ENCODE results near the gene CAD.

The CAD gene

DNA sequence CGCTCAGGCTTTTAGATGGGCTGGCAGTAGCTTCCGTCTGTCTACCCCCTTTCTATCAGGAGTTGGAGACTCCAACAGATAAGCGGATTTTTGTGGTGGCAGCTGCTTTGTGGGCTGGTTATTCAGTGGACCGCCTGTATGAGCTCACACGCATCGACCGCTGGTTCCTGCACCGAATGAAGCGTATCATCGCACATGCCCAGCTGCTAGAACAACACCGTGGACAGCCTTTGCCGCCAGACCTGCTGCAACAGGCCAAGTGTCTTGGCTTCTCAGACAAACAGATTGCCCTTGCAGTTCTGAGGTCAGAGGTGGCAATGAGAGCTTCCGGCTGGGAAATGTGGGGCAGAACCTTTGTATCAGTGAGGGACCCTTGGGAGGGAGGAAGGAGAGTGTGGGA lies 14.8 kb downstream of the CAD start:
- no peak for DNase-seq

DNA sequence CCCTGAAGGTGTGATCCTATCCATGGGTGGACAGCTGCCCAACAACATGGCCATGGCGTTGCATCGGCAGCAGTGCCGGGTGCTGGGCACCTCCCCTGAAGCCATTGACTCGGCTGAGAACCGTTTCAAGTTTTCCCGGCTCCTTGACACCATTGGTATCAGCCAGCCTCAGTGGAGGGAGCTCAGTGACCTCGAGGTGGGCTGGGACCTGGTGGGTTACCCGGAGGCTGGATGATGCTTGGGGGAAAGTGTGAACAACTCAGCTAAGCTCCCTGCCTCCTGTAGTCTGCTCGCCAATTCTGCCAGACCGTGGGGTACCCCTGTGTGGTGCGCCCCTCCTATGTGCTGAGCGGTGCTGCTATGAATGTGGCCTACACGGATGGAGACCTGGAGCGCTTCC lies 16.2 kb downstream of the CAD start:
- no peak for DNase-seq

DNA sequence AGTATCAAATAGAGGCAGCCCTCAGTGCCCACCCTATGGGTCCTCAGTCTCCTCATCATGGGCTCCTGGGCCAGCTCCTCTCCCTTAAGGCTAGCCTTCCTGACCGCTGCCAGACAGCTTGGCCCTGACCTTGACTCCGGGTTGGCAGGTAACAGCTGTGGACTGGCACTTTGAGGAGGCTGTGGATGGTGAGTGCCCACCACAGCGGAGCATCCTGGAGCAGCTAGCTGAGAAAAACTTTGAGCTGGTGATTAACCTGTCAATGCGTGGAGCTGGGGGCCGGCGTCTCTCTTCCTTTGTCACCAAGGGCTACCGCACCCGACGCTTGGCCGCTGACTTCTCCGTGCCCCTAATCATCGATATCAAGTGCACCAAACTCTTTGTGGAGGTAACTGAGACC lies 19.0 kb downstream of the CAD start:
- no peak for DNase-seq

DNA sequence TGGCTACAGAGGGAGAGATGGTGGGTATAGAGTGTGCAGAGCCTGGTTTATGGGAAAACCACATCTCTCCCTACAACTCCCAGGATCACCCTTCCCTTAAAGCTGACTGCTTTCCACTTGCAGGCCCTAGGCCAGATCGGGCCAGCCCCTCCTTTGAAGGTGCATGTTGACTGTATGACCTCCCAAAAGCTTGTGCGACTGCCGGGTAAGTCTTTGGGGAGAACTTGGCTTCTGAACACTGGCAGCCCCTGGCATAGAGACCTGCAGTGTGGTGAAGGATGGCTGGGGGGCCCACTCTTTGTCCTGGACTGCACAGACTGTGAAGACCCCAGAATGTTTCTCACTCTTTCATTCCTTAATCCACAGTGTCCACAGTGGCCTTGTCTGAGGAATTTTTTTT lies 19.5 kb downstream of the CAD start:
- DNase-seq = no peak

DNA sequence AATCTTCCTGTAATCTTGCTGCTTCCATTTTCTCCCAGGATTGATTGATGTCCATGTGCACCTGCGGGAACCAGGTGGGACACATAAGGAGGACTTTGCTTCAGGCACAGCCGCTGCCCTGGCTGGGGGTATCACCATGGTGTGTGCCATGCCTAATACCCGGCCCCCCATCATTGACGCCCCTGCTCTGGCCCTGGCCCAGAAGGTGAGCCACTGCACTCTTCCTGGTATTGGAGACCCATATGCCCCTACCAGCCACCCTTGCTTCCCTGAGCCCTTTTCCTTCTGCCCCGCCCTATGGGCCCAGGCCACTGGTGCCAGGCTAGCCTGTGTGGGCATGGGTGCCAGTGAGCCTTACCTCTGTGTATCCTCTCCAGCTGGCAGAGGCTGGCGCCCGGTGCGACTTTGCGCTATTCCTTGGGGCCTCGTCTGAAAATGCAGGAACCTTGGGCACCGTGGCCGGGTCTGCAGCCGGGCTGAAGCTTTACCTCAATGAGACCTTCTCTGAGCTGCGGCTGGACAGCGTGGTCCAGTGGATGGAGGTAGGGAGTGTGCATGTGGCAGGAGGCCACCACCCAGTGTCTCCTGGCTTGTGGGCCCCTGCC lies 20.3 kb downstream of the CAD start:
- DNase-seq = no peak

DNA sequence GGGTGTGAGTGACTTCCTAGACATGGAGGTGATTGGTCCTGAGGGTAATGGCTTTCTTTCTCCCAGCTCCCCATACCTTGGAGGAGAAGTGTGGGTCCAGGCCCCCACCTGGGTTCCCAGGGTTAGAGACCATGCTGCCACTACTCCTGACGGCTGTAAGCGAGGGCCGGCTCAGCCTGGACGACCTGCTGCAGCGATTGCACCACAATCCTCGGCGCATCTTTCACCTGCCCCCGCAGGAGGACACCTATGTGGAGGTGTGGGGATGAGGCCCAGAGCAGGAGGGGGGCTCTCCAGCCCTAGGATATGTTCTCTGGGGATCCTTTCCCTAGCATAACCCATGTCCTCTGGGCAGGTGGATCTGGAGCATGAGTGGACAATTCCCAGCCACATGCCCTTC lies 21.8 kb downstream of the CAD start:
- DNase-seq = no peak

DNA sequence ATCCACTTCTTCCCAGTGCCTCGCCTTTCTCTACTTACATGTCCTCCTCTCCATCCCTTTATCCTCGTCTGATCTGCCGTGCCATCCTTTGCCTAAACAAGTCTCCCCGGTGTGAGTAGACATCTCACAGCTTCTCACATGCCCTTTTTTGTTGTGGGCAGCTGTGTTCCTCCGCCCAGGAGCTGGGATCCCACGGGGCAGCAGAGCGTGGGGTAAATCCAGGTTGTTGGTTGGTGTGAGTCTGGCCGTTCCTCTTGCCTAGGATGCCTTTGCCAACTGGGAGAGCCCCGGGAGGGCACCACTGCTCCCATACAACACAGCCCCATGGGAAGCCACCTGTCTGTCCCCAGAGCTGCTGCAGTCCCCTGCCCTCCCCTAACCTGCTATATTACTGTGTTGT lies 23.2 kb downstream of the CAD start:
- no peak for DNase-seq

DNA sequence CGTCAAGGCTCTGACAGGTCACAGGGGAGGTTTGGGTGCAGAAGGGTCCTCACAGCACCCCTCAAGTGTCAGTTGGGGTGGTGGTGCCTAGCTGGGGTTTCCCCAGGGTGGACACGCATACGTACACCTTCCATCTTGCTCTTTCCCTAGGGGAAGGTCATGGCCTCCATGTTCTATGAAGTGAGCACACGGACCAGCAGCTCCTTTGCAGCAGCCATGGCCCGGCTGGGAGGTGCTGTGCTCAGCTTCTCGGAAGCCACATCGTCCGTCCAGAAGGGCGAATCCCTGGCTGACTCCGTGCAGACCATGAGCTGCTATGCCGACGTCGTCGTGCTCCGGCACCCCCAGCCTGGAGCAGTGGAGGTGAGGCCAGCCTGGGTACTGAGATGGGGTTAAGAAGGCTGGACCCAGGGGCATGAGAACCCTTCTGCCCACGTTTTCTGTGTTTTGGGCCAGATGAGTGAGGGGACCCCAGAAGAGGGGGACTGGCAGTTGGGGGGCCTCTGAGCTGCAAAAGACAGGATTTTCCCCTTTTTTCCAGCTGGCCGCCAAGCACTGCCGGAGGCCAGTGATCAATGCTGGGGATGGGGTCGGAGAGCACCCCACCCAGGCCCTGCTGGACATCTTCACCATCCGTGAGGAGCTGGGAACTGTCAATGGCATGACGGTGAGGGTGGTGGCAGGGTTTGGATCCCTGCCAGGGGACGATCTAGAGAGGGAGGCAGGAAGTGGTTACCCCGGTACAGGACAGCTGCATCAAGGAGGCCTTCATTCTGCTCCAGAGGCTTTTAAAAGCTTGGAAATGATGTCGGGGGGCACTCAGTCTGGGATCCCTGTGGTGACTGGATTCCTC lies 24.8 kb downstream of the CAD start:
- no peak for DNase-seq

DNA sequence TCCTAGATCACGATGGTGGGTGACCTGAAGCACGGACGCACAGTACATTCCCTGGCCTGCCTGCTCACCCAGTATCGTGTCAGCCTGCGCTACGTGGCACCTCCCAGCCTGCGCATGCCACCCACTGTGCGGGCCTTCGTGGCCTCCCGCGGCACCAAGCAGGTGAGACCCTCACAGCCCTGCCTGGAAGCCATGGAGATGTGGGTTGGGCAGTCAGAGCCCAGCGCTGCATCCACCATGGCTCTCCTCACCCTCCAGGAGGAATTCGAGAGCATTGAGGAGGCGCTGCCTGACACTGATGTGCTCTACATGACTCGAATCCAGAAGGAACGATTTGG lies 25.4 kb downstream of the CAD start:
- no peak for DNase-seq

DNA sequence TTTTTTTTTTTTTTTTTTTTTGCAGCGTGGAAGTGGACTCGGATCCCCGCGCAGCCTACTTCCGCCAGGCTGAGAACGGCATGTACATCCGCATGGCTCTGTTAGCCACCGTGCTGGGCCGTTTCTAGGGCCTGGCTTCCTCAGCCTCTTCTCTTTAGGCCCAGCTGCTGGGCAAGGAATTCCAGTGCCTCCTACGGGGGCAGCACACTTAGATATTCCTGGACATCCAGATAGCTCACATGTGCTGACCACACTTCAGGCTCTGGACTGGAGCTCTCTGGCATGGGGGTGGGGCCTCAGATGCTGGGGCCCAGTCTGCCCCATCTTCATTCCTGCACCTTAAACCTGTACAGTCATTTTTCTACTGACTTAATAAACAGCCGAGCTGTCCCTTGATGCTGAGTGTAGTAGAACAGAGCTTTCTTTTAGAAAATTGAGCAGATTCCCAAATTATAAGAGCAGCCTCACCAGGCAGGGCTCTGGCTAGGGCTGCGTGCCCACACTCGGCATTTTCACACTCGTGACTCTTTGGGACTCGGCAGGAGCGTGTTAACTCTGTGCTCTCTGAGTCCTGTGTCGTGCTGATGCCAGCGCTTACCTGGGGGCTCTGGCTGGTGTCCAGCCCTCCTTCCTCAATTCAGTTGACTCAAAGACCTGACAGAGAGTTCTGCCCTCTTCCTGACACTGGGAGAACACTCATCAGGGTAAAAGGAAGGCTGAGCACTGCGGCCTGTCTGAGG lies 26.4 kb downstream of the CAD start:
- DNase-seq = no peak

DNA sequence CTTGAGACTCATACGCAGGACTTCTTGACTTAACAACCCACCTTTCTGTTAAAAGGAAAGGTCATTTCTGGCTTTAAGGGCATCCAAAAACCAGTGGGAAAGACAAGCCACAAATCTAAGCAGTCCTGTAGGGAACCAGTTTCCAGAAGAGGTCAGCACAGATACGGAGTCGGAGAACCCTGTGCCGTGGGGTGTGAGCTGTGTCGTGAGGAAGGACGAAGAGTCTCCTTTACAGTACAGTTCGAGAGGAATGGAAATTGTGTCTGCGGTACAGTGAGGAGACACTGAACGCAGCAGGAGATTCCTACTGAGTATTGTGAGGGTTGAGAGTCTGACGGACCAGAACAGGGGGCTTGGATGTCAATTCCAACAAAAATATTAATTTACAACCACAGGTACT lies 27.9 kb downstream of the CAD start:
- no peak for DNase-seq

DNA sequence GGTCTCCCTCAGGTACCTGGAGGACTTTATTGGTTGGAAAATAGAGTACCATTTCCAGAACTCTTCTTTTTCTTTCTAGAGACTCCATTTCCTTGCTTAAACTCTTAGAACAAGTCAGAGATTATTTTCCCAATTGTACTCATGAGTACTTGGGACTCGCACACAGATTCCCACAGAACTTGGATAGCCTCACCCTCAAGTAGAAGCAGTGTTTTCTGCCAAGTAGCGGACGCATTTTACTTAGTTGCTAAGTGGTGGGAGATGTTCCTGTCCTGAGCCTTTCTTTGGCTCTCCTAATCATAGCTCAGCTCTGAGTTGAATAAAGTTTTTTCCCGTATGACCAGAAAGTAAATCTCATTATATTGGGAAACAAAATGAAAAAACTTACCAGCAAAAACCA lies 28.5 kb downstream of the CAD start:
- no peak for DNase-seq

DNA sequence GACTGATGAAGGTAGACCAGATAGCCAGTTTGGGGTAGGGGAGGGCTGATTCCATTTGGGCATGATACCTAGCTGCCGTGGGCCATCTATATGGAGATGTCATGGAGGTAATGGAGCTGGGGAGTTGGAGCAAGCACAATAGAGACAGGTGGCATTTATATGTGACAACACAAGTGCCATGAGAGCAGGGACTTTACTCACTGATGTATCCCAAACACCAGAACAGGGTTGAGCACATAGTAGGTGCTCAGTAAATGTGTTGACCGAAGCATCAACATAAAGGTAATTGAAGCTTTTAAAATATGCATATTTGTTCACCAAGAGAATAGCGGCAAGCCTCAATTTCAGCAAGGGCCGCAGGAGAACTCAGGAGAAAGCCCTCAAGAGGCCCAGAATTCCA lies 30.7 kb downstream of the CAD start:
- no peak for DNase-seq

DNA sequence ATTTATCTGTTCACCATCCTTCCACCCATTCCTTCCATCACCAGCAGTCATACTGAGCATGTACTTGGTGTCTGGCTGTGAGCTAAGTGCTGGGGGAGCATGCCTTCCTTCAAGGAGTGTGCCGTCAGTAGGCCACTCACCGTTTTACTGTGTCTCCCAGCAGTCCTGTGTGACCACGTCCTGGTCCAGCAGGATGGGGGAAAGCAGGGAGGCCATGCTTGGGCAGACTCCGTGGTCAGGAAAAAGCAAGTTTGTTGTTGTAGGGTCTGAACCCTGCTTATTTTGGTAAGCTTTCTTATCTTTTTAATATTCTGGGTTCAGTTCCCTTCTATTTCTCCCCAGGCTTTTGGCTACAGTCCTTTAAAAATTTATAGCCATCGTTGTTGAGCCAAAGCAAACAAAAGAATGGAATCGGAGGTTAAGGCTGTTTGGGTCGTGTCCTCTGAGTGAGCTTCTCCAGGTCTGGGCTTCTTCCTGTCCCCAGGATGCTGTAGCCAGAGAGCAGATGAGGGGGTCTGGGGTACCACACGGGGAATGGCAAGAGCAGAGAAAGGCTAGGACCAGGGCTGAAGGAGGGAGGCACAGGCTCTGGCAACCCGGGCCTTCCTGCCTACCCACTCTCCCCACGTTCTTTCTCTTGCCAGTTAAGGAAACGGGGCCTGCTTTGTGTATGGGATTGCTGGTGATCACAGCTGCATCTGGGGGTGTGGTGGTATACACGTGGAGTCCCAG lies 32.2 kb downstream of the CAD start:
- DNase-seq = no peak

DNA sequence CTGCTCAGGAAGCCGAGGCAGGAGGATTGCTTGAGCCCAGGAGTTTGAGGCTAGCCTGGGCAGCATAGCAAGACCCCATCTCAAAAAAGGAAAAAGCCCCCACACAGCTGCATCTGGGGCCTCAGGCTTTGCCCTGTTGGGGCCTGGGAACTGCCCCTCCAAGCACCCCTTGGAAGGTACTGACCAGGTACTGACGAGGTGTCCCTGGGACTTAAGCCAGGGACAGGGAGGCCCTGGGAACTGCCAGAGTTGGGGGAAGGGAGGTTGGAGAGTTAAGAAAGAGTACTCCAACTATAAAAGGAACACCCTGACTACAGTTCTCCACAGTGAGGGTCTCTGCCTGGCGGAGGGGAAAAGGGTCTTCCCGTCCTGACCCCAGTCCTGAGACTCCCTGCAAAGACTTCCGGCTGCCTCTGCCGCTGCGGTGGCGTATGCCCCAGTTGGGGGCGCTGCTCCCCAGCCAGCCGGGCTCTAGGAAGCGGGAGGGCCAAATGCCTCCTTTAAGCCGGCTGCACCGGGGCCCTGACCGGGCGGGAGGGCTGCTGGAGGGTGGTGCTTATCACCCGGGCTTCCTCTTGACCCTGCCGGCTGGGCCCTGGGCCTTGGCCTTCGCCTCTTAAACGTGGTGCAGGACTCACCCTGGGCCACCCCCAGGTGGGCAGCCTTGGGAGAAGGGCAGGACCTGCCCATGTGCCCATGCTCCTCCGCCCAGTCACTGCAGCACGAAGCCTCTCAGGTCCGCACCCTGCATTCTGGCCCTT lies 32.9 kb downstream of the CAD start:
- DNase-seq = peak; percentile 40 to 70

DNA sequence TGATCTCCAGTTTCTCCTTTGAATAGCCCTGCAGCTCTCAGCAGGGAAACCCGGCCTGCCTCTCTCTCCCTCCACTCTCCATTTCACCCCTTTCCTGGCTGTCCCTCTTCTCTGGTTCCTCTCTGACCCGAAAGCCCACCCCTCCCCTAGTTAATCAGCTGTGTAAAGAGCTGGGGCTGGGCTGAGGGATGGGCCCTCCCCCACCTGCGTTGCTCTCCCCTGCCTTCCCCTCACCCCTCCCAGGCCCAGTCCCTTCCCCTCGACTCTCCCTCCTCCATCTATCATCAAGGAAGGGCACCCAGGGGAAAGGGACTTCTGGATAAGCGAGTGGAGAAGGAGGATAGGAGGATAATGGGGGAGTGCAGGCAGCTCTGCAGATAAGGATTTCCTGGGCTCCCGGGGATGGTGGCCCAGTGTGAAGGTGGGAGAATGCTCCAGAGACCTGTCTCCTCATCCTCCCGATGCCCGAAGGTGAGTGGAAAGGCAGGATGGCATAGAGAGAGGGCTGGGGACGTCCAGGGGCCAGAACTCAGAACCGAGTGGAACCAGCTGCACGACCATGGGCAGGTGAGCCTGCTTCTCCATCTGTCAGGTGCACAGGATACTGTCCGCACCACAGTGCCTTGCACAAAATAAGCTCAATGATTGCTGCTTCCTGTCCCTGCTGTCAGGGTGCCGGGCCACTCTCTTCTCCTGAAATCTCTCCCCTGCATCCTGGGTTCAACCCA lies 33.6 kb downstream of the CAD start:
- DNase-seq = no peak

DNA sequence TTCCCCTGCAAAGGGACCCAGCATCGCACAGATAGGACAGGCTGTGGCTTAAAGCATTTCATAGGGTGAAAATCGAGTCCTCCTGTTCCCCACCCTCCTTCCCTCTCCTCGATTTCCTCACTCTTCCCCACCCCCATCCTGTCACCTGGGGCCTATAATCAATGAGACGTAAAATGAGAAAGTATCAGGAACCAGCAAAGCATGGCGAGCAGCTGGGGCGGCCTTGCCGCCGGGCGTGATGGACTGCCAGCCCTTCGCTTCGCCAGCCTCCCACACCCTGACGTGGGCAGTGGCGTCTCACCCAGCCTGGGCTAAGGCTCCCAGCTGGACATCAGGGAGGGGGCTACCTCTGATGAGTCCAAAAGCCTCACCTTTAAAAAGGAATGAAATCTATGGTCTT lies 34.6 kb downstream of the CAD start:
- DNase-seq = no peak

DNA sequence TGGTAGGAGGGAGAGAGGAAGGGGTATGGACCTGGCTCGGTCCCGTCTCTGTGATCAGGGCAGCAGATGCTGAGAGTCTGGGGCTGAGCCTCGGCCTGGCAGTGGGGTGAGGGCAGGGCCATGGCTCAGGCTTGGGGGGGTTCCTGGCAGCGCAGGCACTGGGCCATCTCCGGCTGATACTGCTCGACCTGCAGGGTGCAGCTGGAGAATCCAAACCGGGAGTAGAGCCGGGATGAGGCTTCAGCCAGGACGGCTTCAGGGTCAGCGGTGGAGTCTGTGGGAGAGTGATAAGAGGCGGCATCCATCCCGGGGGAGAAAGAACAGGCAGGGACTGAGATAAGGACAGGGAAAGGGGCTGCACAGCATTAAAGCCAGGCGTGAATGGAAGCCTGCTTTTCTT lies 38.0 kb downstream of the CAD start:
- no peak for DNase-seq

DNA sequence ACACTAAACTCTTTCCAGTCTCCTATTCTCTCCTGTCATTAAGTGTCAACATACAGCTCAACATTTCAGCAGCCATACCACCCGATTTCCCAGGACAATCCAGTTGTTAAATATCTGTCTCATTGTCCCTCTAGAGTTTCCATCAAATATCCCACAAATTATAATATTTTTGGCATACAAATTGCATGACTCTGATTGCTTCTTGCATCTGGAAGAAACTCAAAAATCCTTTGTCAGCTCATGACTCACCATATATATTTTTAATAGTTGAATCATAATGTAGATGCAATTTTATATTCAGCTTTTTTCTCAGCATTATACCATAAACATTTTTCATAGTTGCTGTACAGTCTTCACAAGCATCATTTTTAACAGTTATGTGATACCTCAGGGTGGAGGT lies 38.5 kb downstream of the CAD start:
- no peak for DNase-seq

DNA sequence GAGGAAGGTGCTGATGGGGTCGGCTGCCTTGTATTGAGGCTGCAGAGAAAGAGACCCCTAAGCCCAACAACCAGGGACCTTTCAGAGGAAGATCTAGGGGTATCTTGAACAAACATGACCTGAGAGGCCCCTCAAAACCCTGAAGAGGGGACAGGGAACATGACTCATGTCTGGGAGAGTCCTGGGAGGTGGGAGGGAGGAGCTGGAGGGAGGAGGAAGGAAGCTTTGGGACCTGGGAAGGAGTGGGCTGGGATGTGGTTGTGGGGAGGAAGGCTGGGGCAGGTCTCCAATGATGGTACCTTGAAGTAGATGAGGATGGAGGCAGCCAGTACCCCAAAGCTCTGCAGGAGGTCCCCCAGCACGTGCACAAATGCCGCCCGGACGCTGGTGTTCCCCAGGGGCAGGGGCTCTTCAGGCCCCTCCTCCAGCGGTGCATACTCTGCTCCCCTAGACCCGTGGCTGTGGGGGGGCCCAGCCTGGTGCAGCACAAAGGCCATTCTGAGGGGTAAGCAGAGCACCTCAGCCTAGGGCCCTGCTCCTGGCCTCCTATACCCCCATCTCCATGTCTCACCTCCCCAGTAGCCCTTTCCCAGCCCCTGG lies 39.8 kb downstream of the CAD start:
- no peak for DNase-seq

DNA sequence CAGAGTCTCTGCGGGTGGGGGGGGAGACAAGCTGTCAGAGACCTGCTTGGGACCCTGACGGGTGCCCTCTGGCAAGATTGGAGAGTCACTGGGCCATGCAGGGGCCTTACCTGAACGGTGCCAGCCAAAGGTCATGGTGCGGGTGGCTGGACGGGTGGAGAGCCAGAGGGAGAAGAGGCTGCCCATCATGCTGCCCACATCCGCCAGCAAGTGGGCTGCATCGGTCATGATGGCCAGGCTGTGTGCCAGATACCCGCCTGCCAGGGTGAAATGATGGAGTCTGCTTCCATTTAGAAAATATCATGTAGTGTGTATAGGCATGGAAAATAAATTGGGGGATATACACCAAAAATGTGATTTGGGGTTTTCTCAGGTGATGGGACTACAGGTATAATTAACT lies 40.9 kb downstream of the CAD start:
- no peak for DNase-seq

Measured in inflammatory macrophage treated with lipopolysaccharide for 1 hour (primary cell).